Peyer's patch (tissue), 4 donors: Measurements from ENCODE around the gene IL18BP. TPM values are rescaled to one million over a fixed set of nuclear protein-coding genes. Genes with fewer than 3 reads are reported as not detected.

ENCODE experiments used
- DNase-seq, 3 donors: peaks; one replicate each; pipeline ENCODE4 v3.0.0-alpha.2; 2017 to 2019
- H3K27ac ChIP-seq, 4 donors: fragments of 200-600 bp; sonication (generic); one replicate each; pipeline ENCODE4 v1.5.1; 2016 to 2019
- H3K27me3 ChIP-seq, 2 donors: fragments of 200-600 bp; sonication (generic); one replicate each; pipeline ENCODE4 v1.5.1; 2019
- H3K36me3 ChIP-seq, 3 donors: fragments of 200-600 bp; sonication (generic); one replicate each; pipeline ENCODE4 v1.5.1; 2016 to 2019
- H3K4me1 ChIP-seq, 4 donors: fragments of 200-600 bp; sonication (generic); one replicate each; pipeline ENCODE4 v1.5.1; 2016 to 2019
- H3K4me3 ChIP-seq, 4 donors: fragments of 200-600 bp; sonication (generic); 1 replicate in 3 of 4; 2 replicates in 1 of 4; pipeline ENCODE4 v1.5.1; 2016 to 2019; ENCODE audit warnings: mild to moderate bottlenecking in 1 of 4
- H3K9me3 ChIP-seq, 4 donors: fragments of 200-600 bp; sonication (generic); one replicate each; pipeline ENCODE4 v1.5.1; 2016 to 2019; ENCODE audit warnings: mild to moderate bottlenecking in 1 of 4
- POLR2A ChIP-seq, 2 donors: fragments of 450-650 bp; IDR thresholded peaks; one replicate each; pipeline ENCODE4 v1.5.1; 2017; ENCODE audit warnings: antibody characterized with exemption in 2 of 2, mild to moderate bottlenecking in 2 of 2, moderate library complexity in 2 of 2
- total RNA-seq, 4 donors: library from RNA; depleted of rRNA; stranded (reverse); fragments of >200 nt; gene quantifications; one replicate each; pipeline ENCODE4 v1.1.0, GENCODE V29; 2016
- TF ChIP-seq, protein P1 (sequence below), 6 experiments: fragments of 450-650 bp in 4 of 6; fragments of 200-600 bp in 2 of 6; sonication (generic) in 1 of 6; IDR thresholded peaks; one replicate each; pipeline ENCODE4 v1.5.1; 2017 to 2019; ENCODE audit warnings: antibody characterized with exemption in 6 of 6, mild to moderate bottlenecking in 3 of 6, moderate library complexity in 1 of 6

The IL18BP gene
- total RNA-seq, 4 donors from 2014 or later: 16.1 to 45.4 (median 28.2) TPM

DNA sequence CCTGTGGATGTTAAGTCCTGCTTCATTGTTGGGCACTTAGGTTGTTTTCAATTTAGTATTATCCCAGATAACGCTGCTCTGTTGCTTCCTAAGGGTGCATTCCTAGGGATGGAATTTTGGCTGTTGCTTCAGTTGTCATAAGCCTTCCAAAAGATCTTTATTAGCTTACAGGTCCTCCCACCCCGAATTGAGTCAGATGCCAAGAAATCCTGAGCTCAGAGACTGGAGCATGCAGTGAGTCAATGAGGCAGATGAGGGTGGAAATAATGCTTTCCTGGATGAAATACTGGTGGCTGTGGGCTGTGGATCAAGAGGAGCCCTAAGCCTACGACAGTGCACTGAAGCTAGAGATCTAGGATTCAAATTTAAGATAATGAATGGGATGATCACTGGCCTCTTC is 10.7 kb upstream of the IL18BP start:
- H3K27me3 ChIP-seq: no peaks in the 10 kb centered on the region
- peak overlapping the region in 1 of 4 donors; percentile 7 for H3K27ac ChIP-seq
- no peak overlapping the region for H3K4me3 ChIP-seq
- no peaks in the 10 kb centered on the region for H3K4me1 ChIP-seq
- H3K36me3 ChIP-seq: peaks cover 0 to 39% (median 0%) of the 10 kb centered on the region in 3 donors
- TF ChIP-seq, protein P1, sequence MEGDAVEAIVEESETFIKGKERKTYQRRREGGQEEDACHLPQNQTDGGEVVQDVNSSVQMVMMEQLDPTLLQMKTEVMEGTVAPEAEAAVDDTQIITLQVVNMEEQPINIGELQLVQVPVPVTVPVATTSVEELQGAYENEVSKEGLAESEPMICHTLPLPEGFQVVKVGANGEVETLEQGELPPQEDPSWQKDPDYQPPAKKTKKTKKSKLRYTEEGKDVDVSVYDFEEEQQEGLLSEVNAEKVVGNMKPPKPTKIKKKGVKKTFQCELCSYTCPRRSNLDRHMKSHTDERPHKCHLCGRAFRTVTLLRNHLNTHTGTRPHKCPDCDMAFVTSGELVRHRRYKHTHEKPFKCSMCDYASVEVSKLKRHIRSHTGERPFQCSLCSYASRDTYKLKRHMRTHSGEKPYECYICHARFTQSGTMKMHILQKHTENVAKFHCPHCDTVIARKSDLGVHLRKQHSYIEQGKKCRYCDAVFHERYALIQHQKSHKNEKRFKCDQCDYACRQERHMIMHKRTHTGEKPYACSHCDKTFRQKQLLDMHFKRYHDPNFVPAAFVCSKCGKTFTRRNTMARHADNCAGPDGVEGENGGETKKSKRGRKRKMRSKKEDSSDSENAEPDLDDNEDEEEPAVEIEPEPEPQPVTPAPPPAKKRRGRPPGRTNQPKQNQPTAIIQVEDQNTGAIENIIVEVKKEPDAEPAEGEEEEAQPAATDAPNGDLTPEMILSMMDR (IDR thresholded peaks at IDR 0.05): no peak
- TF ChIP-seq POLR2A (IDR thresholded peaks at IDR 0.05): no peak
- DNase-seq: no peak
- H3K9me3 ChIP-seq: no peaks in the 10 kb centered on the region

DNA sequence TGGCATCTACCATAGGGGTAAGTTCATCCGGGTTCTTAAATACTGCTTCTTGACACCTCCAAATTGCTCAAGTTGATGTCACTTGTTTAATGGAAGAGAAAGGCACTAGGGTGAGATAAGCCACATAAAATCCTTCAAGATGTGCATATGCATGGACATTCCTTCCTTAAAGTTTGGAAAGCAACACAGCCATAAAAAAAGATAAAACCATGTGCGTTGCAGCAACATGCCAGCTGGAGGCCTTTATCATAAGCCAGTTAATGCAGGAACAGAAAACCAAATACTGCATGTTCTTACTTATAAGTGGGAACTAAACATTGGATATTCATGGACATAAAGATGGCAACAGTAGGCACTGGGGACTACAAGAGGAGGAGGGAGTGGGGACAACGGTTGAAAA is 8.0 kb upstream of the IL18BP start:
- no peaks in the 10 kb centered on the region for H3K9me3 ChIP-seq
- peaks cover 0 to 17% (median 0%) of the 10 kb centered on the region in 3 donors for H3K36me3 ChIP-seq
- no peaks in the 10 kb centered on the region for H3K27me3 ChIP-seq
- peak overlapping the region in 1 of 4 donors; percentile 15 for H3K27ac ChIP-seq
- no peak overlapping the region for H3K4me3 ChIP-seq
- TF ChIP-seq, protein P1 (IDR thresholded peaks at IDR 0.05): no peak
- TF ChIP-seq POLR2A (IDR thresholded peaks at IDR 0.05): no peak
- DNase-seq: no peak
- H3K4me1 ChIP-seq: no peaks in the 10 kb centered on the region

DNA sequence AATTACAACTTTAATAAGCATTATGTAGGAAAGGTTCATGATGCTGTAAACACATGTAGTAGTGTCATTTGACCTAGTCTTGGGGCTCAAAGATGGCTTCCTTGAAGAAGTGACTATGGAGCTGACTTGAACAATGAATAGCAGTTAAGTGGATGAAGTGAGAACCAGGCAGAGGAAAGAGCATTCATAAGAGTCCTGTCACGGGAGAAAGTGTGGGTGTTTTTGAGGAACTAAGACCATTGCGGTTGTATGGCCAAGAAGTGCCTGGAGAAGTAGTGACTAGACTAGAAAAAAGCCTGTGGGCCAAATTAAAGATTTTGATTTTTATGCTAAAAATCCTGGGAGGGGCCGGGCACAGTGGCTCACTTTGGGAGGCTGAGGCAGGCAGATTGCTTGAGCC is 7.2 kb upstream of the IL18BP start:
- DNase-seq: peak in 1 of 3 donors; percentile 43
- Histone ChIP-seq H3K36me3 (peaks cover 0 to 23% (median 0%) of the 10 kb centered on the region in 3 donors), H3K9me3 (no peaks in the 10 kb centered on the region), H3K27me3 (no peaks in the 10 kb centered on the region), H3K4me3 (no peak overlapping the region), H3K27ac (peak overlapping the region in 1 of 4 donors; percentile 47), H3K4me1 (no peaks in the 10 kb centered on the region)
- TF ChIP-seq POLR2A (IDR thresholded peaks at IDR 0.05): no peak
- TF ChIP-seq, protein P1 (IDR thresholded peaks at IDR 0.05): no peak

DNA sequence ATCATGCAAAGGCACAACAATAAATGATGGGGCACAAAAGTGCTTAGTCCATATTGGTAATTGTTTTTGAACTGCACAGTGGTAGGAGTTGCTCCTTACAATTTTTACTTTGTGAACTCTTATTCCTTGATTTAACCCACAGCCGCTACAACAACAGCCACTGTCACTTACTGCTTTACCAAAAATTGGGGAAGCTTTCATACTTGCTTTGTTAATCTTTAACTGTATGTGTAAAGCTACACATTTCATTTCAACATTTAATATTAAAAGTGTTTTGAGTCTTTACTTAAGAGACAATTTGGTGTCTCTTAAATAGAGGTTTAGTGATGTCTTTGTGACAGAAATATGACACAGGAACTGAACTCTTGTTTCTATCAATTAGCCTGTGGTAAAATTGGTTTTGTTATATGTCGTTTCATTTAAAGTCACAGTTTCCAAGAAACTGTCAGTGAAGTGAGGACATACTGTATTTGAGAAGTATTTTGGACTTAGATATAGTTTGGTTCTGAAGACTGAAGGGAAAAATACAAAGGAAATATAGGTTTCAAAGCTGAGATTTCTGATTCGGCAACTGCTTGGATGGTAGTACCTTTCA is 6.5 kb upstream of the IL18BP start:
- Histone ChIP-seq H3K4me1 (no peaks in the 10 kb centered on the region), H3K4me3 (no peak overlapping the region), H3K27me3 (no peaks in the 10 kb centered on the region), H3K36me3 (peaks cover 0 to 27% (median 0%) of the 10 kb centered on the region in 3 donors), H3K9me3 (no peaks in the 10 kb centered on the region), H3K27ac (peak overlapping the region in 1 of 4 donors; percentile 47)
- no peak for TF ChIP-seq POLR2A (IDR thresholded peaks at IDR 0.05)
- TF ChIP-seq, protein P1 (IDR thresholded peaks at IDR 0.05): no peak
- no peak for DNase-seq

DNA sequence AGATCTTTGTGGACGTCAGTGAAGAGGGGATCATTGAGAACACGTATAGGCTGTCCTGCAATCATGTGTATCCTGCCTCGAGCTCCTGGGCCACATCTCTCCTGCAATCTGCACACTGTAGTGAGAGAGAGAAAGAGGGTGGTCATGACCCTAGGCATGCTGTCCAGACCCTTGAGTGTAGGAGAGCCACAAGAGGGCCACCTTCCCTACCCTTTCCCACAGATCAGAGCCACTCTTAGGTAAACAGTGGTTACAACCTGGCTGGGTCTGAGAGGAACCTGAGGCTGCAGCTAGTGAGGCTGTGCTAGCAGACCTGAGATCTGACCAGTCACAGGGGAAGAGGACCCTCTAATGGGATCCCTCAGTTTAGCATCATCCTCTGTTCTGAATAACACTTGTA is 3.9 kb upstream of the IL18BP start:
- H3K27ac ChIP-seq: no peak overlapping the region
- no peaks in the 10 kb centered on the region for H3K9me3 ChIP-seq
- H3K27me3 ChIP-seq: no peaks in the 10 kb centered on the region
- DNase-seq: no peak
- TF ChIP-seq, protein P1 (IDR thresholded peaks at IDR 0.05): no peak
- no peak for TF ChIP-seq POLR2A (IDR thresholded peaks at IDR 0.05)
- peaks cover 0 to 13% (median 4%) of the 10 kb centered on the region in 4 donors for H3K4me1 ChIP-seq
- H3K4me3 ChIP-seq: no peak overlapping the region
- H3K36me3 ChIP-seq: peaks cover 0 to 21% (median 0%) of the 10 kb centered on the region in 3 donors
